PC-3 (cell line): Measurements from ENCODE around the gene CMSS1. TPM values are rescaled to one million over a fixed set of nuclear protein-coding genes. Genes with fewer than 3 reads are reported as not detected.

ENCODE experiments used
- ATAC-seq: fragments of 200-7000 bp; cut with Tn5 transposase; 2 replicates; pipeline ENCODE4 v1.9.1; 2020; ENCODE audit warnings: mild to moderate bottlenecking, moderate library complexity
- BruUV-seq: library from RNA; stranded (reverse); fragments of 400-500 nt; replicated peaks from 2 replicates; lab custom pipeline; 2021; lab: Mats Ljungman, UMichigan
- CTCF ChIA-PET: fragments of 300-600 bp; sonication (Branson Sonifier 250); formaldehyde crosslinking; loops from one replicate; lab custom pipeline; 2022; ENCODE audit warnings: antibody characterized with exemption; lab: Charles Lee
- POLR2A ChIA-PET: fragments of 300-600 bp; sonication (Branson Sonifier 250); formaldehyde crosslinking; loops from one replicate; lab custom pipeline; 2022; ENCODE audit warnings: antibody characterized with exemption; ENCODE audit not compliant: unreplicated experiment; lab: Charles Lee
- DNase-seq: peaks from one replicate; pipeline ENCODE4 v3.0.0-alpha.2; 2015
- H2AFZ ChIP-seq: fragments of 300-600 bp; sonication (generic); 2 replicates; pipeline ENCODE4 v1.6.0; 2016; ENCODE audit warnings: antibody characterized with exemption, low read length
- H3F3A ChIP-seq: fragments of 300-600 bp; sonication (generic); one replicate; pipeline ENCODE4 v1.6.0; 2017; ENCODE audit warnings: antibody characterized with exemption, low read length, control low read depth, mild to moderate bottlenecking; ENCODE audit not compliant: unreplicated experiment
- H3K27ac ChIP-seq: fragments of 300-600 bp; sonication (generic); 2 replicates; pipeline ENCODE4 v1.5.1; 2016; ENCODE audit warnings: mild to moderate bottlenecking, low read length
- H3K27me3 ChIP-seq: fragments of 300-600 bp; sonication (generic); 2 replicates; pipeline ENCODE4 v1.6.1; 2016; ENCODE audit warnings: low read length, mixed read lengths
- H3K36me3 ChIP-seq: fragments of 300-600 bp; sonication (generic); 2 replicates; pipeline ENCODE4 v1.6.1; 2016; ENCODE audit warnings: low read depth, mixed run types, low read length, mixed read lengths
- H3K4me1 ChIP-seq: fragments of 300-600 bp; sonication (generic); 2 replicates; pipeline ENCODE4 v1.5.1; 2016; ENCODE audit warnings: low read length; ENCODE audit not compliant: insufficient read depth
- H3K4me2 ChIP-seq: fragments of 300-600 bp; sonication (generic); 2 replicates; pipeline ENCODE4 v1.6.0; 2016; ENCODE audit warnings: low read length
- H3K4me3 ChIP-seq: fragments of 300-600 bp; sonication (generic); 2 replicates; pipeline ENCODE4 v1.5.1; 2016; ENCODE audit warnings: mild to moderate bottlenecking, low read length, mixed read lengths
- H3K79me2 ChIP-seq: fragments of 300-600 bp; sonication (generic); 2 replicates; pipeline ENCODE4 v1.6.1; 2017; ENCODE audit warnings: low read length, mixed read lengths
- H3K9ac ChIP-seq: fragments of 300-600 bp; sonication (generic); 2 replicates; pipeline ENCODE4 v1.6.0; 2016; ENCODE audit warnings: mild to moderate bottlenecking, low read length
- H3K9me2 ChIP-seq: fragments of 300-600 bp; sonication (generic); replicated peaks from 2 replicates; pipeline ENCODE4 v1.6.1; 2016; ENCODE audit warnings: mixed run types, low read length, mixed read lengths
- H3K9me3 ChIP-seq: fragments of 300-600 bp; sonication (generic); 2 replicates; pipeline ENCODE4 v1.6.1; 2016; ENCODE audit warnings: low read length, mixed read lengths
- H4K20me1 ChIP-seq: fragments of 300-600 bp; sonication (generic); 2 replicates; pipeline ENCODE4 v1.6.1; 2016; ENCODE audit warnings: low read length, mixed read lengths
- EZH2 ChIP-seq: fragments of 300-600 bp; sonication (generic); IDR thresholded peaks from one replicate; pipeline ENCODE4 v1.6.1; 2017; ENCODE audit warnings: antibody characterized with exemption, mild to moderate bottlenecking, low read length; ENCODE audit not compliant: unreplicated experiment
- EZH2phosphoT487 ChIP-seq: fragments of 300-600 bp; sonication (generic); IDR thresholded peaks from 2 replicates; pipeline ENCODE4 v1.6.1; 2018; ENCODE audit warnings: mild to moderate bottlenecking, antibody characterized with exemption, low read length, borderline replicate concordance
- intact Hi-C: fragments of 100-400 bp; cut with micrococcal nuclease; formaldehyde crosslinking; loops from 2 replicates; pipeline ENCODE4 v1.9.0; 2023
- total RNA-seq: library from RNA; depleted of rRNA; stranded (reverse); fragments of >200 nt; gene quantifications from 2 replicates; pipeline ENCODE4 v1.2.3, GENCODE V29; 2014
- TF ChIP-seq, protein P1 (sequence below): fragments of 300-600 bp; sonication (generic); conservative IDR thresholded peaks from 2 replicates; pipeline ENCODE4 v1.5.1; 2017; ENCODE audit warnings: antibody characterized with exemption, low read depth, mild to moderate bottlenecking, low read length

Gene CMSS1
- total RNA-seq, 1 experiment from 2014 or later, result 63.1 TPM

DNA sequence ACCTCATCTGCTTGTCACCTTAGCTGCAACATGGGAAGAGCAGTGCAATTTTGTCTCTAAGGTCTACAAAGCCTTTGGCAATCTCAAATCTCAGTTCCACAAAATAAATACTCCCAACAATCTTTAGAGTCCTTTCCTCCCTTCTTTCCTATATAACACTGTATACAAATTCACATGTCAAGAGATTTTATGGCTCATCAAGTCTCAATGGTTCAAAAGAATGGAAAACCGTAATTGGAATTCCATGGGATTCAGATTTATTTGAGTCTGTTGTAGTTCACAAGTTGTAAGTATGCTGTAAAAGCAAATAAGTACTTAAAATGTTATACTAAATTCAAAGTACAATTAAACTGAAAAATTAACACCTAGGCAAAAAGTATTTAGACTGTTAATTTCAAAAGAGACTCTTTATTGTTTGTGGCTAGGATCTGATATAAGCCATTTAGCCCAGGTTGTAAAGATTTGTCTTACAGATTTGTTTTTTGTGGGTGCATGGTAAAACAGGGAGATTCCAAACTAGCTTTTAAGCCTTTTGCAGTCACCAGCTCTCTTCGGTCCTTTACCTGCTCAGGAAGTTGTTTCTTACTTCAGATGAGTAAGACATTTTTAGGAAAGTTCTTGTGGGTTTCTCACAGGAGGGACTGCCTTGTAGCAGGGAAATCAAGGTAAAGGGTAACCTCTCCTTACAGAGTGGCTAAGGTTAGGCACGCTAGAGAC lies 50.1 kb downstream of the CMSS1 start:
- Histone ChIP-seq H3K4me3 (no peak overlapping the region), H2AFZ (no peak overlapping the region), H3K4me2 (no peak overlapping the region), H3K9me2 (no peaks in the 10 kb centered on the region), H3K4me1 (peaks cover 41% of the 10 kb centered on the region), H3K79me2 (peaks cover 60% of the 10 kb centered on the region), H3K36me3 (no peaks in the 10 kb centered on the region), H3K27me3 (no peaks in the 10 kb centered on the region), H3K9me3 (no peaks in the 10 kb centered on the region), H3K9ac (no peak overlapping the region), H3K27ac (no peak overlapping the region), H4K20me1 (no peaks in the 10 kb centered on the region; the same call in 1 of the 2 replicates), H3F3A (no peaks in the 10 kb centered on the region)
- ATAC-seq (no peak), DNase-seq (no peak)
- POLR2A ChIA-PET, result no interaction called here
- intact Hi-C loops, result no loop called here
- CTCF ChIA-PET, result no interaction called here
- BruUV-seq, result no TSS peak
- TF ChIP-seq EZH2, result no peak
- TF ChIP-seq EZH2phosphoT487, result no peak
- TF ChIP-seq, protein P1, sequence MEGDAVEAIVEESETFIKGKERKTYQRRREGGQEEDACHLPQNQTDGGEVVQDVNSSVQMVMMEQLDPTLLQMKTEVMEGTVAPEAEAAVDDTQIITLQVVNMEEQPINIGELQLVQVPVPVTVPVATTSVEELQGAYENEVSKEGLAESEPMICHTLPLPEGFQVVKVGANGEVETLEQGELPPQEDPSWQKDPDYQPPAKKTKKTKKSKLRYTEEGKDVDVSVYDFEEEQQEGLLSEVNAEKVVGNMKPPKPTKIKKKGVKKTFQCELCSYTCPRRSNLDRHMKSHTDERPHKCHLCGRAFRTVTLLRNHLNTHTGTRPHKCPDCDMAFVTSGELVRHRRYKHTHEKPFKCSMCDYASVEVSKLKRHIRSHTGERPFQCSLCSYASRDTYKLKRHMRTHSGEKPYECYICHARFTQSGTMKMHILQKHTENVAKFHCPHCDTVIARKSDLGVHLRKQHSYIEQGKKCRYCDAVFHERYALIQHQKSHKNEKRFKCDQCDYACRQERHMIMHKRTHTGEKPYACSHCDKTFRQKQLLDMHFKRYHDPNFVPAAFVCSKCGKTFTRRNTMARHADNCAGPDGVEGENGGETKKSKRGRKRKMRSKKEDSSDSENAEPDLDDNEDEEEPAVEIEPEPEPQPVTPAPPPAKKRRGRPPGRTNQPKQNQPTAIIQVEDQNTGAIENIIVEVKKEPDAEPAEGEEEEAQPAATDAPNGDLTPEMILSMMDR, result no peak

DNA sequence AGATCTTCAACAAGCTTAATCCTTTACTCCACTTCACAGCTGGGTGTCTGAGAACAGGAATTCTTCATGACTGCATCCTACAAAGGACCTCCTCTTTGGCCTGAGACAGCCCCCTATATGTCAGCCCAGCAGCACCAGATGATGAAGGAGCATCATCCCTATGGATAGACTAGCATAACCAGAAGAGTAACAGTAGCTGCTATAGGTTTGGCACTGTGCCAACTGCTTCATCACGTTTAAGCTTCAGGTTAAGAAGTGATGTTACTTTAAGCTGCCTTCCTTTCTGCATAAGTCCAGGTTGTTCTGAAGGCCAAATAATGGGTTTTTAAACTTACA lies 50.6 kb downstream of the CMSS1 start:
- Histone ChIP-seq H3F3A (no peaks in the 10 kb centered on the region), H3K4me2 (no peak overlapping the region), H2AFZ (no peak overlapping the region), H3K36me3 (no peaks in the 10 kb centered on the region), H3K27ac (no peak overlapping the region), H4K20me1 (no peaks in the 10 kb centered on the region; the same call in 1 of the 2 replicates), H3K79me2 (peaks cover 54% of the 10 kb centered on the region), H3K9me3 (no peaks in the 10 kb centered on the region), H3K9ac (no peak overlapping the region), H3K9me2 (no peaks in the 10 kb centered on the region), H3K4me3 (no peak overlapping the region), H3K27me3 (no peaks in the 10 kb centered on the region), H3K4me1 (peaks cover 39% of the 10 kb centered on the region)
- intact Hi-C loops, result no loop called here
- TF ChIP-seq, protein P1, result no peak
- TF ChIP-seq EZH2 (no peak), EZH2phosphoT487 (no peak)
- POLR2A ChIA-PET, result no interaction called here
- CTCF ChIA-PET, result no interaction called here
- no TSS peak for BruUV-seq
- DNase-seq (peak; percentile 36), ATAC-seq (no peak)

DNA sequence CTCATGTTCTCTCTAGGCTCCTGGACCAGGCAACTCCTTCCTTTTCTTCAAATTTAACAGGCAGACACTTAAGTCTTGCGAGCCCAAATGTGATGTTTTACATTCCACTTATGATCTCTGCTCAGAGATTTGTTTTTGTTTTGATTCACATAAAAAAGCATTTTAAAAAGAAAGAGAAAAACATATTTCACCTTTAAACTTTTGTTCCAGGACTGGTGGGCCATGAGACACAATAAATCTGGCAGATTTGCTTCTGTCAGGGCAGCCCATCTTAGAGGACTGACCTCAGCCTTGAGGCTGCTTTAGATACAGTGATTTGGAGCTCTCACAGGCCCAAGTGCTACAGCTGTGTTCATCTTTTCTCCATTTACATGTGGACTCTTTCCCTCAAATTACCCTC lies 52.0 kb downstream of the CMSS1 start:
- POLR2A ChIA-PET, result no interaction called here
- no peak for TF ChIP-seq EZH2phosphoT487
- TF ChIP-seq, protein P1, result no peak
- no peak for TF ChIP-seq EZH2
- DNase-seq (no peak), ATAC-seq (no peak)
- peaks cover 37% of the 10 kb centered on the region for H3K4me1 ChIP-seq
- no peak overlapping the region for H3K9ac ChIP-seq
- H3K79me2 ChIP-seq, result peaks cover 47% of the 10 kb centered on the region
- CTCF ChIA-PET, result no interaction called here
- intact Hi-C loops, result no loop called here
- H3K27me3 ChIP-seq, result no peaks in the 10 kb centered on the region
- H4K20me1 ChIP-seq, result no peaks in the 10 kb centered on the region; the same call in 1 of the 2 replicates
- no peaks in the 10 kb centered on the region for H3F3A ChIP-seq
- no peak overlapping the region for H3K4me3 ChIP-seq
- H3K9me2 ChIP-seq, result no peaks in the 10 kb centered on the region
- H3K27ac ChIP-seq, result no peak overlapping the region
- no peaks in the 10 kb centered on the region for H3K36me3 ChIP-seq
- H3K9me3 ChIP-seq, result no peaks in the 10 kb centered on the region
- no peak overlapping the region for H2AFZ ChIP-seq
- no peak overlapping the region for H3K4me2 ChIP-seq
- BruUV-seq, result no TSS peak
